Fibroblast of the aortic adventitia (primary cell): ENCODE measurements around the gene AFF3. TPM values are rescaled to one million over a fixed set of nuclear protein-coding genes. Genes with fewer than 3 reads are reported as not detected.

Experiments
- DNase-seq: peaks from one replicate; pipeline ENCODE4 v3.0.0-alpha.2; 2010; ENCODE audit warnings: low read depth
- H3K4me3 ChIP-seq: 2 replicates; pipeline ENCODE4 v1.5.1; 2011; ENCODE audit warnings: low read depth, mild to moderate bottlenecking, control low read depth, low read length, moderate library complexity
- CTCF ChIP-seq: IDR thresholded peaks from 2 replicates; pipeline ENCODE4 v1.5.1; 2011; ENCODE audit warnings: mild to moderate bottlenecking, low read length, control low read depth, inconsistent platforms; ENCODE audit not compliant: insufficient read depth
- total RNA-seq: library from RNA; depleted of rRNA; stranded (reverse); fragments of >200 nt; gene quantifications from 2 replicates; pipeline ENCODE4 v1.2.3, GENCODE V29; 2012; ENCODE audit warnings: low replicate concordance

The AFF3 gene
- total RNA-seq, 1 donor, result 4.2 TPM

- DNase-seq, result no peak
- TF ChIP-seq CTCF, result no peak
These were observed 370.6 kb downstream of the AFF3 start for GRCh38 chr2:99771681-99772333.

GRCh38 chr2:99770876-99771275 lies 371.5 kb downstream of the AFF3 start:
- no peak for TF ChIP-seq CTCF
- H3K4me3 ChIP-seq, result no peak overlapping the region
- DNase-seq, result no peak

More at GRCh38 chr2:99771681-99772333, 370.6 kb downstream of the AFF3 start:
- no peak overlapping the region for H3K4me3 ChIP-seq

GRCh38 chr2:99765731-99766318 lies 376.6 kb downstream of the AFF3 start:
- DNase-seq, result no peak
- no peak for TF ChIP-seq CTCF
- H3K4me3 ChIP-seq, result no peak overlapping the region

- TF ChIP-seq CTCF, result no peak
- H3K4me3 ChIP-seq, result no peak overlapping the region
- no peak for DNase-seq
These were observed 378.6 kb downstream of the AFF3 start for GRCh38 chr2:99763764-99764163.

- no peak for DNase-seq
- H3K4me3 ChIP-seq, result no peak overlapping the region
- TF ChIP-seq CTCF, result no peak
These were observed 379.7 kb downstream of the AFF3 start for GRCh38 chr2:99762714-99763113.

- DNase-seq, result no peak
- no peak overlapping the region for H3K4me3 ChIP-seq
- no peak for TF ChIP-seq CTCF
These were observed 384.7 kb downstream of the AFF3 start for GRCh38 chr2:99757611-99758114.
